Measurements from ENCODE around the gene CLECL1.
A peak's percentile ranks its signal among the peaks of the same experiment; 100 is the strongest.

The CLECL1 gene

DNA sequence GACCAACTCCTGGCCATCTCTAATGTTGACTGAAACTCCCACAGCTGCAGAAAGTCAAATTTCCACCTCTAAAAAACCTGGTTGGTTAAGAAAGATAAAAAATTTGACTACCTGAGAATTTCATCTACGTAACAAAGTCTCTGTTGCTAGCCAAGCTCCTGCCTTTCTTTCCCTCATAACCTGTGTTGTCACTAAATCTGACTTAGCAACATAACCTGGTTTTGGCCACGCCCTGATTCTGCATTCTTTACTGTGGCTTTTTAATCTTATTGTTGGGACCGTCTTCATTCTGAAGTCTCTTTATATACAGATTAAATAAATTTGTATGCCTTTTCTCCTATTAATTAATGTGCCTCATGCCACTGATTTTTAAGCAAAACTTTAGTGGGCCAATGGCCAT is 43.9 kb upstream of the CLECL1 start:
- Histone ChIP-seq H3K36me3 (replicated peaks; ENCODE audit: insufficient read depth, low read length) (no peaks in the 10 kb centered on the region), H3K79me2 (ENCODE audit: low read length) (no peaks in the 10 kb centered on the region), H3K4me2 (ENCODE audit: low read depth, low read length) (no peak overlapping the region), H3K27ac (ENCODE audit: low read length) (no peak overlapping the region), H3K27me3 (replicated peaks; ENCODE audit: insufficient read depth, low read length) (0 out of 2 replicates have a peak, but pooled peaks cover 7% of the 10 kb centered on the region), H3K9me2 (replicated peaks; ENCODE audit: insufficient read depth, low read length) (no peaks in the 10 kb centered on the region), H2AFZ (ENCODE audit: low read length) (no peak overlapping the region), H3K4me1 (ENCODE audit: low read length) (peaks cover 10% of the 10 kb centered on the region), H3K9me3 (replicated peaks; ENCODE audit: insufficient read depth, low read length) (no peaks in the 10 kb centered on the region), H3F3A (ENCODE audit: insufficient read depth, low read length) (no peaks in the 10 kb centered on the region), H4K20me1 (ENCODE audit: insufficient read depth, low read length) (no peaks in the 10 kb centered on the region), H3K9ac (ENCODE audit: low read length) (no peak overlapping the region), H3K4me3 (ENCODE audit: low read length) (no peak overlapping the region)
- no peak for DNase-seq
- TF ChIP-seq CTCF (IDR thresholded peaks at IDR 0.05; ENCODE audit: low read length) (no peak), EZH2 (optimal IDR thresholded peaks at IDR 0.05; ENCODE audit: low read depth, low read length) (no peak), EZH2phosphoT487 (IDR thresholded peaks at IDR 0.05; ENCODE audit: low read length) (no peak)

- TF ChIP-seq EZH2 (optimal IDR thresholded peaks at IDR 0.05; ENCODE audit: low read depth, low read length) (no peak), EZH2phosphoT487 (IDR thresholded peaks at IDR 0.05; ENCODE audit: low read length) (no peak), CTCF (IDR thresholded peaks at IDR 0.05; ENCODE audit: low read length) (no peak)
- DNase-seq = peak; percentile 42
- Histone ChIP-seq H3K9me2 (replicated peaks; ENCODE audit: insufficient read depth, low read length) (no peaks in the 10 kb centered on the region), H3K9me3 (replicated peaks; ENCODE audit: insufficient read depth, low read length) (no peaks in the 10 kb centered on the region), H3K4me1 (ENCODE audit: low read length) (peaks cover 14% of the 10 kb centered on the region), H3K4me2 (ENCODE audit: low read depth, low read length) (peak overlapping the region; percentile 30; the same call in 1 of the 2 replicates), H3K9ac (ENCODE audit: low read length) (no peak overlapping the region), H4K20me1 (ENCODE audit: insufficient read depth, low read length) (no peaks in the 10 kb centered on the region), H2AFZ (ENCODE audit: low read length) (no peak overlapping the region), H3K36me3 (replicated peaks; ENCODE audit: insufficient read depth, low read length) (no peaks in the 10 kb centered on the region), H3F3A (ENCODE audit: insufficient read depth, low read length) (no peaks in the 10 kb centered on the region), H3K79me2 (ENCODE audit: low read length) (no peaks in the 10 kb centered on the region), H3K4me3 (ENCODE audit: low read length) (no peak overlapping the region), H3K27me3 (replicated peaks; ENCODE audit: insufficient read depth, low read length) (0 out of 2 replicates have a peak, but pooled peaks cover 9% of the 10 kb centered on the region), H3K27ac (ENCODE audit: low read length) (no peak overlapping the region)
Measured at GRCh38 chr12:9773216-9773877, 40.5 kb upstream of the CLECL1 start.

- H3K27ac ChIP-seq (ENCODE audit: low read length) = no peak overlapping the region
- H3K4me1 ChIP-seq (ENCODE audit: low read length) = peaks cover 14% of the 10 kb centered on the region
- no peaks in the 10 kb centered on the region for H3K36me3 ChIP-seq (replicated peaks; ENCODE audit: insufficient read depth, low read length)
- H3K9ac ChIP-seq (ENCODE audit: low read length) = no peak overlapping the region
- H3K9me2 ChIP-seq (replicated peaks; ENCODE audit: insufficient read depth, low read length) = no peaks in the 10 kb centered on the region
- no peaks in the 10 kb centered on the region for H3K79me2 ChIP-seq (ENCODE audit: low read length)
- TF ChIP-seq EZH2 (optimal IDR thresholded peaks at IDR 0.05; ENCODE audit: low read depth, low read length) (no peak), CTCF (IDR thresholded peaks at IDR 0.05; ENCODE audit: low read length) (no peak), EZH2phosphoT487 (IDR thresholded peaks at IDR 0.05; ENCODE audit: low read length) (no peak)
- DNase-seq = no peak
- H3K4me3 ChIP-seq (ENCODE audit: low read length) = no peak overlapping the region
- H3K27me3 ChIP-seq (replicated peaks; ENCODE audit: insufficient read depth, low read length) = no peaks in the 10 kb centered on the region
- H3K4me2 ChIP-seq (ENCODE audit: low read depth, low read length) = no peak overlapping the region
- H4K20me1 ChIP-seq (ENCODE audit: insufficient read depth, low read length) = no peaks in the 10 kb centered on the region
- no peaks in the 10 kb centered on the region for H3K9me3 ChIP-seq (replicated peaks; ENCODE audit: insufficient read depth, low read length)
- H3F3A ChIP-seq (ENCODE audit: insufficient read depth, low read length) = peaks cover 23% of the 10 kb centered on the region
- H2AFZ ChIP-seq (ENCODE audit: low read length) = no peak overlapping the region
Measured at GRCh38 chr12:9763025-9763424, 30.1 kb upstream of the CLECL1 start.

Data from MM.1S (cell line).